MG63 (cell line): ENCODE results near the gene ZNF362. TPM values are rescaled to one million over a fixed set of nuclear protein-coding genes. Genes with fewer than 3 reads are reported as not detected.

Experiments used
- total RNA-seq: library from RNA; depleted of rRNA; stranded (reverse); fragments of >200 nt; shearing (Covaris generic); gene quantifications from 2 replicates; pipeline ENCODE4 v1.2.3, GENCODE V29; 2014; ENCODE audit warnings: low replicate concordance; rRNA removed

The ZNF362 gene
- total RNA-seq, 1 experiment from 2014 or later, result 3.3 TPM

Other genes with a start within 250 kb of the ZNF362 start
- gene AK2, start 219.6 kb upstream of the ZNF362 start, total RNA-seq, result 302 and 372 TPM in 2 replicates
- gene AZIN2, start 175.3 kb upstream of the ZNF362 start, total RNA-seq, result 2.3 and 3.6 TPM in 2 replicates
- 0.82 and 3.2 TPM in 2 replicates for gene TRIM62, start 74.4 kb upstream of the ZNF362 start, total RNA-seq
- gene A3GALT2, start 64.6 kb downstream of the ZNF362 start, total RNA-seq, result not detected in 2 replicates
- gene PHC2, start 174.6 kb downstream of the ZNF362 start, total RNA-seq, result 67.2 and 102 TPM in 2 replicates
- gene ZSCAN20, start 216.2 kb downstream of the ZNF362 start, total RNA-seq, result 2.4 and 6.7 TPM in 2 replicates